ENCODE measurements around the gene HTRA3.

DNA sequence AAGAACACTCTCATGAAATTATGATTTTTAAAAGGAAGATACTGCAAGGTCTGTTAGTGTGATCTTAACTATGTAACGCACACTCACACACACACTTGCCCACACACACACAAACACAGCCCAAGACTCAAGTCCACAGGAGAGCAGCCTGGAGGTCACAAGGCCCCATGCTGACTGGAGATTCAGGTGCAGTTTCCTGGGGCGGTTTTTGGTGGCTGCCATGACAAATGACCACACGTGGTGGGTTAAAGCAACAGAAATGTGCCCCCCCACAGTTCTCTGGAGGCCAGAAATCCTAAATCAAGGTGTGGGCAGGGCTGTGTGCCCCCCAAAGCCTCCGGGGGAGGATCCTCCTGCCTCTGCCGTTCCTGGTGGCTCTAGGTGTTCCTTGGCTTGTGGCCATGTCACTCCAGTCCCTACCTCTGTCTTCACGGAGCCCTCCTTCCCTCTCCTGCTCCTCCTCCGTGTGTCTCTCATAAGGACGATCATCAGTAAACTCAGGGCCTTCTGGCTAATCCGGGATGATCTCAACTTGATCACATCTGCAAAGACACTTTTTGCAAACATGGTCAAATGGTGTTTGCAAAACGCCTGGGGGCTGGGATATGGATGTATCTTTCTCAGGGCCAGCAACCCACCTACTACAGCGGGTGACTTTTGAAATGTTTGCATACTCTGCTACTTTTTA, 9.7 kb upstream of the HTRA3 start:
- TF ChIP-seq, protein P1, sequence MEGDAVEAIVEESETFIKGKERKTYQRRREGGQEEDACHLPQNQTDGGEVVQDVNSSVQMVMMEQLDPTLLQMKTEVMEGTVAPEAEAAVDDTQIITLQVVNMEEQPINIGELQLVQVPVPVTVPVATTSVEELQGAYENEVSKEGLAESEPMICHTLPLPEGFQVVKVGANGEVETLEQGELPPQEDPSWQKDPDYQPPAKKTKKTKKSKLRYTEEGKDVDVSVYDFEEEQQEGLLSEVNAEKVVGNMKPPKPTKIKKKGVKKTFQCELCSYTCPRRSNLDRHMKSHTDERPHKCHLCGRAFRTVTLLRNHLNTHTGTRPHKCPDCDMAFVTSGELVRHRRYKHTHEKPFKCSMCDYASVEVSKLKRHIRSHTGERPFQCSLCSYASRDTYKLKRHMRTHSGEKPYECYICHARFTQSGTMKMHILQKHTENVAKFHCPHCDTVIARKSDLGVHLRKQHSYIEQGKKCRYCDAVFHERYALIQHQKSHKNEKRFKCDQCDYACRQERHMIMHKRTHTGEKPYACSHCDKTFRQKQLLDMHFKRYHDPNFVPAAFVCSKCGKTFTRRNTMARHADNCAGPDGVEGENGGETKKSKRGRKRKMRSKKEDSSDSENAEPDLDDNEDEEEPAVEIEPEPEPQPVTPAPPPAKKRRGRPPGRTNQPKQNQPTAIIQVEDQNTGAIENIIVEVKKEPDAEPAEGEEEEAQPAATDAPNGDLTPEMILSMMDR (IDR thresholded peaks at IDR 0.05; ENCODE audit: insufficient read depth, low read depth, low read length), result no peak
- TF ChIP-seq EZH2 (IDR thresholded peaks at IDR 0.05; ENCODE audit: insufficient read depth, low read length), result no peak

Measured in astrocyte (in vitro differentiated cells and primary cell).